ENCODE measurements around the gene SRGAP1.

DNA sequence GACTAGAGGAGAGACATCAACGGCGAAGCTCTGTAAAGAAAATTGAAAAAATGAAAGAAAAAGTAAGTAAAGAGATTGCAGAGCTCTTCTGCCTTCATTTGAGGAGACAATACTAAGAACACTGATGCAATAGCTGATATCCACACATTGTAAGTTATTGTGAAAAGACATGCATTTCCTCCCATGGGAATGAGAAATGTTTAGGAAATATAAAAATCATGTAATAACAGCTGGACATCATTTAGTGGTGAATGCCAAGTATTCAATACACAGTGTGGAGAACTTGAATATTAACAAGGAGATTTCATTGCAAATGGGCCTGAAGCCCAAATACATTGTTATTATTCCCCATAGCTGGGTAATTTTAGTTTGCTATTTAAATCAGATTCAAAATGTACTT, 198.4 kb downstream of the SRGAP1 start:
- TF ChIP-seq, protein P1, sequence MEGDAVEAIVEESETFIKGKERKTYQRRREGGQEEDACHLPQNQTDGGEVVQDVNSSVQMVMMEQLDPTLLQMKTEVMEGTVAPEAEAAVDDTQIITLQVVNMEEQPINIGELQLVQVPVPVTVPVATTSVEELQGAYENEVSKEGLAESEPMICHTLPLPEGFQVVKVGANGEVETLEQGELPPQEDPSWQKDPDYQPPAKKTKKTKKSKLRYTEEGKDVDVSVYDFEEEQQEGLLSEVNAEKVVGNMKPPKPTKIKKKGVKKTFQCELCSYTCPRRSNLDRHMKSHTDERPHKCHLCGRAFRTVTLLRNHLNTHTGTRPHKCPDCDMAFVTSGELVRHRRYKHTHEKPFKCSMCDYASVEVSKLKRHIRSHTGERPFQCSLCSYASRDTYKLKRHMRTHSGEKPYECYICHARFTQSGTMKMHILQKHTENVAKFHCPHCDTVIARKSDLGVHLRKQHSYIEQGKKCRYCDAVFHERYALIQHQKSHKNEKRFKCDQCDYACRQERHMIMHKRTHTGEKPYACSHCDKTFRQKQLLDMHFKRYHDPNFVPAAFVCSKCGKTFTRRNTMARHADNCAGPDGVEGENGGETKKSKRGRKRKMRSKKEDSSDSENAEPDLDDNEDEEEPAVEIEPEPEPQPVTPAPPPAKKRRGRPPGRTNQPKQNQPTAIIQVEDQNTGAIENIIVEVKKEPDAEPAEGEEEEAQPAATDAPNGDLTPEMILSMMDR (IDR thresholded peaks at IDR 0.05; ENCODE audit: low read length), result no peak
- no peak for TF ChIP-seq EZH2 (IDR thresholded peaks at IDR 0.05; ENCODE audit: borderline replicate concordance, low read length)

Measured in OCI-LY1 (cell line).